Stimulated activated CD8-positive, alpha-beta memory T cell treated with anti-CD3 and anti-CD28 coated beads, Interleukin-12 subunit alpha, Interleukin-12 subunit beta, amount 100 ng/mL, for 24 hours (primary cell): ENCODE measurements around the gene SLC24A4.

Source experiments
- DNase-seq: peaks from one replicate; pipeline ENCODE4 v3.0.0-alpha.2; 2020; ENCODE audit errors: extremely low read depth

The SLC24A4 gene, protein sequence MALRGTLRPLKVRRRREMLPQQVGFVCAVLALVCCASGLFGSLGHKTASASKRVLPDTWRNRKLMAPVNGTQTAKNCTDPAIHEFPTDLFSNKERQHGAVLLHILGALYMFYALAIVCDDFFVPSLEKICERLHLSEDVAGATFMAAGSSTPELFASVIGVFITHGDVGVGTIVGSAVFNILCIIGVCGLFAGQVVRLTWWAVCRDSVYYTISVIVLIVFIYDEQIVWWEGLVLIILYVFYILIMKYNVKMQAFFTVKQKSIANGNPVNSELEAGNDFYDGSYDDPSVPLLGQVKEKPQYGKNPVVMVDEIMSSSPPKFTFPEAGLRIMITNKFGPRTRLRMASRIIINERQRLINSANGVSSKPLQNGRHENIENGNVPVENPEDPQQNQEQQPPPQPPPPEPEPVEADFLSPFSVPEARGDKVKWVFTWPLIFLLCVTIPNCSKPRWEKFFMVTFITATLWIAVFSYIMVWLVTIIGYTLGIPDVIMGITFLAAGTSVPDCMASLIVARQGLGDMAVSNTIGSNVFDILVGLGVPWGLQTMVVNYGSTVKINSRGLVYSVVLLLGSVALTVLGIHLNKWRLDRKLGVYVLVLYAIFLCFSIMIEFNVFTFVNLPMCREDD

GRCh38 chr14:92323011-92323915, at the start of gene SLC24A4:
TSS of gene SLC24A4 (plus strand) at chr14:92323165. CDS start at chr14:92323831, 666 bp downstream.
- no peak for DNase-seq

- DNase-seq, result no peak
These were observed 49.8 kb upstream of the SLC24A4 start for GRCh38 chr14:92273166-92273565.

GRCh38 chr14:92274055-92274454, 48.9 kb upstream of the SLC24A4 start:
- DNase-seq, result no peak

GRCh38 chr14:92276074-92276473, 46.9 kb upstream of the SLC24A4 start:
- no peak for DNase-seq

GRCh38 chr14:92277031-92277430, 45.9 kb upstream of the SLC24A4 start:
- no peak for DNase-seq

- no peak for DNase-seq
These were observed 42.3 kb upstream of the SLC24A4 start for GRCh38 chr14:92280554-92281262.

GRCh38 chr14:92282669-92283068, 40.3 kb upstream of the SLC24A4 start:
- DNase-seq, result no peak

DNA sequence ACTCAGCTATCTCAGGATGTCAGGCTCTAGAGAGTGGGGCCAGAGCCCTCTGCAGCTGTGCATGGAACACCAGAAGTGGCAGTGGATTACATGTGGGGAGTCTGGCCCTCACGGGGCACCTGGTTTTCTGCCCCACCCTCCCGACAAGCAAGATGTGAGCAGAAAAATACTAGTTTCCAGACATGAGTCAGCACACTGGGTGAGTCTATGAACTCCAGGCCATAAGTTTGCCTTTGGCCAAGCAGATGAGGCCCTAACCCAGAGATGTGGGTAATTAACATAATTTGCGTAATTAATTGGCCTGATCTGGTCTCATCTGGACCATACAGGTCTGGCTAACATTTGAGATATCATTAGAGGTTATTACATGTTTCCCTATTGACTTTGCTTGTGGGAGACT, 37.7 kb upstream of the SLC24A4 start:
- no peak for DNase-seq

DNA sequence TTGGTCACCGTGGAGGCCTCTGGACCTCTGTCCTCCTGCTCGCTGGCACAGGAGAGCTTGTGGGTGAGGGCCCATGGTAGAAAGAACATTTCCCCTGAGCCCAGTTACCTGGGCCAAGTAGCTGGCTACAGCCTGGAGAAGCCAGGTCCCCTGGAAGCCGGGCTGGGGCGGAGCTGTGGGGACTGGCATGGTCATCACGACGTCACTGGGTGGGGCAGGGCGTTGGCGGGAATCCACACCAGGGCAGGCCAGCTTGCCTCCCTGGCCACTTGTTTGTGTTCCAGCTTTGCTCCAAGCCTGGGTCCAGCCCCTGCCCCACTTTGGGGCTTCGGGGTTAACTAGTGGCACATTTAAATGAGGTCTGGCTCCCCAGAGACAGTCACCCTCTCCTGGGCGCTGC, 35.0 kb upstream of the SLC24A4 start:
- DNase-seq, result no peak

GRCh38 chr14:92288994-92289660, 33.8 kb upstream of the SLC24A4 start:
- no peak for DNase-seq

DNA sequence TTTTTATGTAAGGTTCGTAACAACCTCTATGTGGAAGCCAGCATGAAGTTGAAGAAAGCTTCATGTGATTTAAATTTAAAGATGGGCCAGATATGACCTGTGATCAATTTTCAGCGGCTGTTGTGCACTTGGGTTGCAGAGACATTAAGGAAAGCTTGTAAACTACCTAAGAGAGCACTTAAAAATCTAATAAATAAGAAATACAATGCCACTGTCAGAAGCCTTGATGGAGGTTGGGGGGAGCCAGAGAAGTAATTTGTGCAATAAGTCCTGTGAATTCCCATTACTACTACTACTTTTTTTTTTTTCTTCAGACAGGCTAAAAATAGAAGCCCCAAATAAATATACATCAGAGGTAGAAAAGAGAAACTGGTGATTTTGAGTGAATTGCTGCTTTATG, 30.3 kb upstream of the SLC24A4 start:
- DNase-seq, result no peak

- DNase-seq, result no peak
These were observed 28.5 kb upstream of the SLC24A4 start for GRCh38 chr14:92294506-92294905.

DNA sequence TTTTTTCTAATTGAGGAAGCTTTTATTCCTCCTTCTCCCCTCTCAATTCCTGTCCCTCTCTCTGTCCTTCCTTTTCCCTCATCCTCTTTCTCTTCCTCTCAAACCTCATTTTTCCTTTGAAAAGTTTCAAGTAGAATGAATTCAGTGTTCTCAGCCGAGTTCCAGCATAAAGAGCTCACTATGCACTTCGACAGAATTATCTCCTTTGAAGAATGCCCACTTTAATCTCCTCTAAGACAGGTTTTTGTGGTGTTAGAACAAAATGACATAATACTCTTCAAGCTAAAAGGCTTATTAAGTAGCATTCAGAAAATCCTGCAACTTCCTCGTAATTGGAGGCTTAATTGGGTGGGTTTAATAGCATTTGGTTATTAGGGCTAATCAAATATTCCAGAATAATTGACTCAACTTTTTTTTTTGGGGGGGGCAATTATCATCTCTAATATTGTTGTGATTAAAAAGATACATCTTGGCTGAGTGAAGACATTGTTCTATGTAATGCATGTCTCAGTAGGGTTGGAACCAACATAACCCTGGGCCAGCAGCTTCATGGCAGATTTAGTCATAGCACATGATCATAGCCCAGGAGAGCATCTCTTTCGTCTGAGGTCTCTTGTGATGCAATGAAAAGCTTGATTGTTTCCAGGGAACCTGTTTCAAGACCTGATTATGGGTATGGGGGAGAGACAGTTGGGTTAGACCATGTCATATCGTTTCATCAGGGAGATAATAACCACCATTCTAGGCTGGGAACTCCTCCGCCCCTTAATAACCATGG, 25.0 kb upstream of the SLC24A4 start:
- DNase-seq, result no peak

DNA sequence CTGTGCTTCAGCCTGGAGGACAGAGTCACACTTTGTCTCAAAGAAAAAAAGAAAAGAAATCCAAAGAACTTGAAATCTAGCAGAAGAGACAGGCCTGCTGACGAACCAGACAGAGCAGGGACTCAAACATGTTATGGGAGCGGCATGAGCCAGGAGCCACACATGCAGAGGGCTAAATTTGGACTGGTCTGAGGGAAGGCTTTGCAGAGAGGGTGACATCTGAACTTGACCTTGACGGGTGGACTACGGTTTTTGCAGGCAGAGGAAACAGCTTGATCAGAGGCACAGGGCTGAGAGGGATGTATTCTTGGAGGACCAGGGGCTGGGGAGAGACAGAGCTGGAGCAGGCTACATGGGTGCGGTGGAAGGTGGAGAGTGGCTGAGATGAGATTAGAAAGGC, 20.5 kb upstream of the SLC24A4 start:
- DNase-seq, result no peak

GRCh38 chr14:92308716-92309115, 14.2 kb upstream of the SLC24A4 start:
- DNase-seq, result no peak

GRCh38 chr14:92309968-92310530, 12.9 kb upstream of the SLC24A4 start:
- DNase-seq, result no peak

GRCh38 chr14:92310776-92311375, 12.1 kb upstream of the SLC24A4 start:
- DNase-seq, result no peak

DNA sequence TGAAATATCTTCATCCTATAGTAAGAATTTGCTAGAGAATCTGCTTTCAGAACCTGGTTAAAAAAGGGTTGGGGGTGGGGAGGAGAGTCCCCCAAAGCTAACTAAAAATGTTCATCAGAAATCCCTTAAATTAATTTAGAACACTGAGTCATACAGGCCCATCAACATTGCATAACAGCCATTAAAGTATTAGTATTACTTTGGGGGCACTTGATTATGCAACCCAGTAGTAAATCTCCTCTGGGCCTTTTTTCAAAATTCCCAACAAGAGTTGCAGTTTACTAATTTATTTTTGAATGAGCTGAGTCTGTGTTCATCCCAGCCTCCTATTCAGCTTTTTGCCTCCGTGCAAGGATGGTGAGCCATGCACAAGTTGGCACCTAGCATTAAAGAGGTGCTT, 8.8 kb upstream of the SLC24A4 start:
- DNase-seq, result no peak

- no peak for DNase-seq
These were observed 7.7 kb upstream of the SLC24A4 start for GRCh38 chr14:92315050-92315805.
